Gastrocnemius medialis (tissue), 4 donors: ENCODE data around the gene PDE8A.

ENCODE experiments used
- CTCF ChIP-seq, 5 experiments: fragments of 450-650 bp in 3 of 5; fragments of 200-600 bp in 2 of 5; sonication (generic) in 2 of 5; IDR thresholded peaks in 4 of 5; conservative IDR thresholded peaks in 1 of 5; 1 replicate in 4 of 5; 2 replicates in 1 of 5; pipeline ENCODE4 v1.5.1; 2016 to 2019; ENCODE audit warnings: antibody characterized with exemption in 5 of 5, mild to moderate bottlenecking in 3 of 5, moderate library complexity in 3 of 5
- POLR2A ChIP-seq, 2 donors: fragments of 450-650 bp; IDR thresholded peaks; one replicate each; pipeline ENCODE4 v1.6.1; 2017; ENCODE audit warnings: antibody characterized with exemption in 2 of 2, mild to moderate bottlenecking in 2 of 2, moderate library complexity in 2 of 2

- no peak for TF ChIP-seq CTCF (IDR thresholded peaks at IDR 0.05 in 4 of 5, conservative IDR thresholded peaks at IDR 0.05 in 1 of 5)
- no peak for TF ChIP-seq POLR2A (IDR thresholded peaks at IDR 0.05)
Observed at GRCh38 chr15:85071061-85071460, 89.4 kb downstream of the PDE8A start.
